SK-N-SH (cell line): ENCODE results near the gene PTBP1.

ENCODE experiments used
- EP300 ChIP-seq, 2 experiments: IDR thresholded peaks; 2 replicates each; pipeline versions ENCODE4 v1.4.0 to v1.6.1; 2012; ENCODE audit warnings: borderline replicate concordance in 1 of 2, low read depth in 1 of 2, low read length in 1 of 2
- EZH2phosphoT487 ChIP-seq: fragments of 200-600 bp; sonication (generic); IDR thresholded peaks from 2 replicates; pipeline ENCODE4 v1.6.1; 2017; ENCODE audit warnings: low read depth, mixed run types, mild to moderate bottlenecking, antibody characterized with exemption, moderate library complexity, borderline replicate concordance
- JUND ChIP-seq: IDR thresholded peaks from 2 replicates; pipeline ENCODE4 v1.4.0; 2012
- NFIC ChIP-seq: IDR thresholded peaks from 2 replicates; pipeline ENCODE4 v1.4.0; 2012; ENCODE audit warnings: borderline replicate concordance
- POLR2AphosphoS5 ChIP-seq: IDR thresholded peaks from 2 replicates; pipeline ENCODE4 v1.6.1; 2012; ENCODE audit warnings: low read depth, low read length
- RFX5 ChIP-seq: IDR thresholded peaks from 2 replicates; pipeline ENCODE4 v1.6.1; 2012; ENCODE audit warnings: mild to moderate bottlenecking, improper control_type of control experiment, low read length
- RXRA ChIP-seq: IDR thresholded peaks from 2 replicates; pipeline ENCODE4 v1.4.0; 2012; ENCODE audit warnings: low read depth, mild to moderate bottlenecking, borderline replicate concordance
- TAF1 ChIP-seq: IDR thresholded peaks from 2 replicates; pipeline ENCODE4 v1.6.1; 2012; ENCODE audit warnings: low read depth, mild to moderate bottlenecking, low read length, moderate library complexity, borderline replicate concordance
- TEAD4 ChIP-seq: IDR thresholded peaks from 2 replicates; pipeline ENCODE4 v1.4.0; 2012; ENCODE audit warnings: mild to moderate bottlenecking, borderline replicate concordance; ENCODE audit not compliant: insufficient read depth
- TF ChIP-seq, protein P1 (sequence below): IDR thresholded peaks from 2 replicates; pipeline ENCODE4 v1.6.1; 2012; ENCODE audit warnings: mild to moderate bottlenecking, low read depth, low read length, moderate library complexity
- TF ChIP-seq, protein P2 (sequence below): fragments of 200-600 bp; sonication (generic); IDR thresholded peaks from 2 replicates; pipeline ENCODE4 v1.6.1; 2017; ENCODE audit warnings: antibody characterized with exemption, mild to moderate bottlenecking, moderate library complexity

DNA sequence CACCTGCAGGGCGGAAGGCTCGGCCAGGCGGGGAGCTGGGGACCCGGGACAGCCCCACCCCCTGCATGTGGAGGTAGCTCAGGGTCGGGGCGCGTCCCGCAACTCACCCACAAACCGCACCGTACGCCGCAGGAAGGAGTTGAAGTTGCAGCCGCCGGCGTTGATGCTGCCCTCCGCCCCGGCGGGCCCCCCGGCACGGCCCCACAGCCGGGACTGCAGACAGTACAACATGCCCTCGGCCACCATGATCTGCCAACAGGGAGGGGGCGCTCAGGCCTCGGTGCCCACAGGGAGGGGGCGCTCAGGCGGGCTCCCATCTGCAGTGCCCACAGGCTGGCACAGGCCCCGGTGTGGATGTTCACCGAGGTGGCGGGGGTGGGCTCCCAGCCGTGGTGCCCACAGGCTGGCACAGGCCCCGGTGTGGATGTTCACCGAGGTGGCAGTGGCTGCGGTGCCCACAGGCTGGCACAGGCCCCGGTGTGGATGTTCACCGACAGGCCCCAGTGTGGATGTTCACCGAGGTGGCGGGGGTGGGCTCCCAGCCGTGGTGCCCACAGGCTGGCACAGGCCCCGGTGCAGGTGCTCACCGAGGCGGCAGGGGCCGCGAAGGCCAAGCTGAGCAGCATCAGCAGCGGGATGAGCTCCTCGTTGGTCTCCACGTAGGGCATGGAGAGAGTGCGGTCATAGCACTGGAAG is 18.0 kb downstream of the PTBP1 start:
- TF ChIP-seq RXRA (no peak), EZH2phosphoT487 (no peak), EP300 (IDR thresholded peaks at IDR 0.05; ENCODE audit: borderline replicate concordance in 1 of 2, low read depth in 1 of 2, low read length in 1 of 2) (no peak), NFIC (no peak), TAF1 (no peak), RFX5 (no peak), POLR2AphosphoS5 (no peak), JUND (no peak), TEAD4 (no peak)
- TF ChIP-seq, protein P1, sequence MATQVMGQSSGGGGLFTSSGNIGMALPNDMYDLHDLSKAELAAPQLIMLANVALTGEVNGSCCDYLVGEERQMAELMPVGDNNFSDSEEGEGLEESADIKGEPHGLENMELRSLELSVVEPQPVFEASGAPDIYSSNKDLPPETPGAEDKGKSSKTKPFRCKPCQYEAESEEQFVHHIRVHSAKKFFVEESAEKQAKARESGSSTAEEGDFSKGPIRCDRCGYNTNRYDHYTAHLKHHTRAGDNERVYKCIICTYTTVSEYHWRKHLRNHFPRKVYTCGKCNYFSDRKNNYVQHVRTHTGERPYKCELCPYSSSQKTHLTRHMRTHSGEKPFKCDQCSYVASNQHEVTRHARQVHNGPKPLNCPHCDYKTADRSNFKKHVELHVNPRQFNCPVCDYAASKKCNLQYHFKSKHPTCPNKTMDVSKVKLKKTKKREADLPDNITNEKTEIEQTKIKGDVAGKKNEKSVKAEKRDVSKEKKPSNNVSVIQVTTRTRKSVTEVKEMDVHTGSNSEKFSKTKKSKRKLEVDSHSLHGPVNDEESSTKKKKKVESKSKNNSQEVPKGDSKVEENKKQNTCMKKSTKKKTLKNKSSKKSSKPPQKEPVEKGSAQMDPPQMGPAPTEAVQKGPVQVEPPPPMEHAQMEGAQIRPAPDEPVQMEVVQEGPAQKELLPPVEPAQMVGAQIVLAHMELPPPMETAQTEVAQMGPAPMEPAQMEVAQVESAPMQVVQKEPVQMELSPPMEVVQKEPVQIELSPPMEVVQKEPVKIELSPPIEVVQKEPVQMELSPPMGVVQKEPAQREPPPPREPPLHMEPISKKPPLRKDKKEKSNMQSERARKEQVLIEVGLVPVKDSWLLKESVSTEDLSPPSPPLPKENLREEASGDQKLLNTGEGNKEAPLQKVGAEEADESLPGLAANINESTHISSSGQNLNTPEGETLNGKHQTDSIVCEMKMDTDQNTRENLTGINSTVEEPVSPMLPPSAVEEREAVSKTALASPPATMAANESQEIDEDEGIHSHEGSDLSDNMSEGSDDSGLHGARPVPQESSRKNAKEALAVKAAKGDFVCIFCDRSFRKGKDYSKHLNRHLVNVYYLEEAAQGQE = no peak
- TF ChIP-seq, protein P2, sequence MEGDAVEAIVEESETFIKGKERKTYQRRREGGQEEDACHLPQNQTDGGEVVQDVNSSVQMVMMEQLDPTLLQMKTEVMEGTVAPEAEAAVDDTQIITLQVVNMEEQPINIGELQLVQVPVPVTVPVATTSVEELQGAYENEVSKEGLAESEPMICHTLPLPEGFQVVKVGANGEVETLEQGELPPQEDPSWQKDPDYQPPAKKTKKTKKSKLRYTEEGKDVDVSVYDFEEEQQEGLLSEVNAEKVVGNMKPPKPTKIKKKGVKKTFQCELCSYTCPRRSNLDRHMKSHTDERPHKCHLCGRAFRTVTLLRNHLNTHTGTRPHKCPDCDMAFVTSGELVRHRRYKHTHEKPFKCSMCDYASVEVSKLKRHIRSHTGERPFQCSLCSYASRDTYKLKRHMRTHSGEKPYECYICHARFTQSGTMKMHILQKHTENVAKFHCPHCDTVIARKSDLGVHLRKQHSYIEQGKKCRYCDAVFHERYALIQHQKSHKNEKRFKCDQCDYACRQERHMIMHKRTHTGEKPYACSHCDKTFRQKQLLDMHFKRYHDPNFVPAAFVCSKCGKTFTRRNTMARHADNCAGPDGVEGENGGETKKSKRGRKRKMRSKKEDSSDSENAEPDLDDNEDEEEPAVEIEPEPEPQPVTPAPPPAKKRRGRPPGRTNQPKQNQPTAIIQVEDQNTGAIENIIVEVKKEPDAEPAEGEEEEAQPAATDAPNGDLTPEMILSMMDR = no peak
